ENCODE data around the gene TRIM9. TPM values are rescaled to one million over a fixed set of nuclear protein-coding genes. Genes with fewer than 3 reads are reported as not detected.

TRIM9 gene
- polyA plus RNA-seq, 1 donor from 2014 or later: 0.09 TPM

Other genes with a start within 250 kb of the TRIM9 start
- gene ABHD12B, start 223.1 kb downstream of the TRIM9 start, polyA plus RNA-seq: not detected
- 0.20 TPM for gene PYGL, start 150.6 kb downstream of the TRIM9 start, polyA plus RNA-seq
- gene TMX1, start 145.1 kb upstream of the TRIM9 start, polyA plus RNA-seq: 37.9 TPM